ENCODE measurements around the gene ATP9B.

Gene ATP9B

GRCh38 chr18:79382681-79383387, 313.6 kb downstream of the ATP9B start:
- DNase-seq (ENCODE audit: low read depth) = no peak

- no peak for DNase-seq (ENCODE audit: low read depth)
Observed at GRCh38 chr18:79383388-79384056, 314.3 kb downstream of the ATP9B start.

GRCh38 chr18:79384151-79384807, 315.1 kb downstream of the ATP9B start:
- DNase-seq (ENCODE audit: low read depth) = no peak

- no peak for DNase-seq (ENCODE audit: low read depth)
Observed at GRCh38 chr18:79384834-79385233, 315.6 kb downstream of the ATP9B start.

- DNase-seq (ENCODE audit: low read depth) = no peak
Observed at GRCh38 chr18:79385326-79385707, 316.1 kb downstream of the ATP9B start.

GRCh38 chr18:79385708-79386341, 316.6 kb downstream of the ATP9B start:
- DNase-seq (ENCODE audit: low read depth) = no peak

- no peak for DNase-seq (ENCODE audit: low read depth)
Observed at GRCh38 chr18:79386547-79386946, 317.4 kb downstream of the ATP9B start.

- no peak for DNase-seq (ENCODE audit: low read depth)
Observed at GRCh38 chr18:79387214-79387613, 318.0 kb downstream of the ATP9B start.

- DNase-seq (ENCODE audit: low read depth) = no peak
Observed at GRCh38 chr18:79387615-79388014, 318.4 kb downstream of the ATP9B start.

GRCh38 chr18:79388043-79388442, 318.8 kb downstream of the ATP9B start:
- no peak for DNase-seq (ENCODE audit: low read depth)

GRCh38 chr18:79389689-79390088, 320.5 kb downstream of the ATP9B start:
- no peak for DNase-seq (ENCODE audit: low read depth)

GRCh38 chr18:79392226-79392625, 323.0 kb downstream of the ATP9B start:
- no peak for DNase-seq (ENCODE audit: low read depth)

GRCh38 chr18:79393181-79393634, 324.0 kb downstream of the ATP9B start:
- DNase-seq (ENCODE audit: low read depth) = no peak

- DNase-seq (ENCODE audit: low read depth) = peak; percentile 85
Observed at GRCh38 chr18:79393635-79394533, 324.7 kb downstream of the ATP9B start.

- peak; percentile 73 for DNase-seq (ENCODE audit: low read depth)
Observed at GRCh38 chr18:79394534-79395307, 325.5 kb downstream of the ATP9B start.

- DNase-seq (ENCODE audit: low read depth) = no peak
Observed at GRCh38 chr18:79395308-79395640, 326.1 kb downstream of the ATP9B start.

GRCh38 chr18:79395761-79396404, 326.7 kb downstream of the ATP9B start, which contains the start of gene NFATC1:
Gene NFATC1 (plus strand): TSS chr18:79395930. CDS start chr18:79396225, 295 bp downstream.
- DNase-seq (ENCODE audit: low read depth) = peak; percentile 71

GRCh38 chr18:79396431-79397246, 327.4 kb downstream of the ATP9B start:
- DNase-seq (ENCODE audit: low read depth) = peak; percentile 51

- DNase-seq (ENCODE audit: low read depth) = no peak
Observed at GRCh38 chr18:79397247-79397829, 328.1 kb downstream of the ATP9B start.
